Endothelial cell of umbilical vein (primary cell): ENCODE results near the gene TNNT3.

Source experiments
- EZH2 ChIP-seq: IDR thresholded peaks from 2 replicates; pipeline ENCODE4 v1.6.1; 2012; ENCODE audit warnings: borderline replicate concordance, low read depth, mild to moderate bottlenecking, moderate library complexity, low read length, inconsistent platforms; ENCODE audit not compliant: severe bottlenecking
- FOS ChIP-seq: IDR thresholded peaks from 2 replicates; pipeline ENCODE4 v1.6.1; 2011; ENCODE audit warnings: mild to moderate bottlenecking, low read length, moderate library complexity, borderline replicate concordance; ENCODE audit not compliant: insufficient read depth
- GATA2 ChIP-seq: IDR thresholded peaks from 2 replicates; pipeline ENCODE4 v1.7.0; 2011; ENCODE audit warnings: low read depth, mild to moderate bottlenecking, moderate library complexity, mixed read lengths, low read length; ENCODE audit not compliant: insufficient read length, insufficient read depth
- JUN ChIP-seq: IDR thresholded peaks from 2 replicates; pipeline ENCODE4 v1.6.1; 2011; ENCODE audit warnings: borderline replicate concordance, low read depth; ENCODE audit not compliant: insufficient read length, insufficient read depth
- MYC ChIP-seq: IDR thresholded peaks from one replicate; pipeline ENCODE4 v1.6.1; 2011; ENCODE audit warnings: mild to moderate bottlenecking, low read depth, low read length
- POLR2A ChIP-seq: IDR thresholded peaks from 2 replicates; pipeline ENCODE4 v1.6.1; 2012; ENCODE audit warnings: low read depth, mild to moderate bottlenecking, control low read depth, low read length
- POLR2AphosphoS5 ChIP-seq: IDR thresholded peaks from 2 replicates; pipeline ENCODE4 v1.6.1; 2012; ENCODE audit warnings: low read depth, mild to moderate bottlenecking, control low read depth, low read length, moderate library complexity; ENCODE audit not compliant: insufficient read depth
- TF ChIP-seq, protein P1 (sequence below), 2 donors: IDR thresholded peaks; 1 replicate in 1 of 2; 2 replicates in 1 of 2; pipeline ENCODE4 v1.5.1; 2011; ENCODE audit warnings: low read length in 2 of 2, mild to moderate bottlenecking in 2 of 2, moderate library complexity in 2 of 2, control low read depth in 1 of 2, inconsistent platforms in 1 of 2, low read depth in 1 of 2; ENCODE audit not compliant: insufficient read depth in 1 of 2; ENCODE audit errors: extremely low read depth in 1 of 2
- TF ChIP-seq, protein P2 (sequence below): IDR thresholded peaks from 2 replicates; pipeline ENCODE4 v1.6.1; 2011; ENCODE audit not compliant: insufficient read depth, insufficient read length

DNA sequence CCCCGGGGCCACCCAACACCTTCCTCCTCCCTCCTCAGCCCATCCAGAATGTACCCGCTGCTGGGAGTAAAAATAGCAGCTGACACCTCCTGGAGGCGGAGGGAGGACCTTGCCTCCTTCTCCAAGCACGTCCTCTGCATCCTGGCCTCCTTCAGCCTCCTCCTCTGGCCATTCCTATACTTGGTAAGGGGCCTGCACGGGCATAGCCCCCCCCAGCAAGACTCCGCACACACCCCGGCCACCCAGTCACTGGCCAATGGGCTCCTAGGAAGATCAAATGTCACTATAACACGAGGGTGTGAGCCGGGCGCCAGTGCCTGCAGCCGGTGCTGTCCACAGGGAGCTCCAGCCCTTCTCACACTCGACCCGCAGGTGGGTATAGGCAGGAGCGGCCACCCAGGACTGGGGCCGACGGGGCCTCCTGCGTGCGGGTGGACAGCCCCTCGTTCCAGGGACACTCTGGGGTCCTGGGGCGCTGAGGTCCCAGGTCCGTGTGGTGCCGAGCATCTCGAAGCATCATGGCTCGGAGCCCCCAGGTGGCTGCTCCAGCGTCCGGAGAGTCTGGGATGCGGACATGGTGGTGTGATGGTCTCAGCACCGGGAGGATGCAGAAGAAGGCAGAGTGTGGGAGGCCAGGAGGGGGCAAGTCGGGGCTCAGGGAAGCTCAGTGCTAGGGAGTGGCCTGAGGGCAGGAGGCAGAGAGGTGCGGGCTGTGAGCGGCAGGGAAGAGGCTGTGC, at the start of gene TNNT3:
- TF ChIP-seq POLR2A (no peak), POLR2AphosphoS5 (no peak), JUN (no peak), MYC (no peak), EZH2 (no peak), GATA2 (no peak), FOS (no peak)
- TF ChIP-seq, protein P1, sequence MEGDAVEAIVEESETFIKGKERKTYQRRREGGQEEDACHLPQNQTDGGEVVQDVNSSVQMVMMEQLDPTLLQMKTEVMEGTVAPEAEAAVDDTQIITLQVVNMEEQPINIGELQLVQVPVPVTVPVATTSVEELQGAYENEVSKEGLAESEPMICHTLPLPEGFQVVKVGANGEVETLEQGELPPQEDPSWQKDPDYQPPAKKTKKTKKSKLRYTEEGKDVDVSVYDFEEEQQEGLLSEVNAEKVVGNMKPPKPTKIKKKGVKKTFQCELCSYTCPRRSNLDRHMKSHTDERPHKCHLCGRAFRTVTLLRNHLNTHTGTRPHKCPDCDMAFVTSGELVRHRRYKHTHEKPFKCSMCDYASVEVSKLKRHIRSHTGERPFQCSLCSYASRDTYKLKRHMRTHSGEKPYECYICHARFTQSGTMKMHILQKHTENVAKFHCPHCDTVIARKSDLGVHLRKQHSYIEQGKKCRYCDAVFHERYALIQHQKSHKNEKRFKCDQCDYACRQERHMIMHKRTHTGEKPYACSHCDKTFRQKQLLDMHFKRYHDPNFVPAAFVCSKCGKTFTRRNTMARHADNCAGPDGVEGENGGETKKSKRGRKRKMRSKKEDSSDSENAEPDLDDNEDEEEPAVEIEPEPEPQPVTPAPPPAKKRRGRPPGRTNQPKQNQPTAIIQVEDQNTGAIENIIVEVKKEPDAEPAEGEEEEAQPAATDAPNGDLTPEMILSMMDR (IDR thresholded peaks at IDR 0.05; ENCODE audit: extremely low read depth in 1 of 2, insufficient read depth in 1 of 2, low read depth in 1 of 2, low read length in 2 of 2) = no peak
- TF ChIP-seq, protein P2, sequence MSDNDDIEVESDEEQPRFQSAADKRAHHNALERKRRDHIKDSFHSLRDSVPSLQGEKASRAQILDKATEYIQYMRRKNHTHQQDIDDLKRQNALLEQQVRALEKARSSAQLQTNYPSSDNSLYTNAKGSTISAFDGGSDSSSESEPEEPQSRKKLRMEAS = no peak
